NCI-H69 (cell line): ENCODE data around the gene P3H4.
"Not testable (repeated sequence)": the region's sequence is repeated elsewhere in the genome, so short reads cannot be mapped to it uniquely, and the experiment has no call there.

Source experiments
- DNase-seq: peaks from one replicate; lab custom pipeline; 2025; lab: John Stamatoyannopoulos, UW

P3H4 gene

GRCh38 chr17:41792845-41793783 lies 18.6 kb downstream of the P3H4 start:
- DNase-seq = peak; percentile 45

- DNase-seq = no peak
Measured at GRCh38 chr17:41787021-41787418, 24.7 kb downstream of the P3H4 start.

- peak; percentile 100 for DNase-seq
Measured at GRCh38 chr17:41786227-41787020, 25.3 kb downstream of the P3H4 start, which contains the start of gene JUP. TSS of gene JUP (minus strand) at chr17:41786711. CDS start at chr17:41771854, 14,857 bp downstream.

- peak; percentile 82 for DNase-seq
Measured at GRCh38 chr17:41785859-41786226, 25.9 kb downstream of the P3H4 start.

GRCh38 chr17:41785091-41785858 lies 26.5 kb downstream of the P3H4 start:
- DNase-seq = peak; percentile 34

GRCh38 chr17:41784207-41784744 lies 27.5 kb downstream of the P3H4 start:
- no peak for DNase-seq

GRCh38 chr17:41782142-41782541 lies 29.6 kb downstream of the P3H4 start:
- no peak for DNase-seq

GRCh38 chr17:41781404-41782110 lies 30.2 kb downstream of the P3H4 start:
- no peak for DNase-seq

- DNase-seq = no peak
Measured at GRCh38 chr17:41779954-41780353, 31.8 kb downstream of the P3H4 start.

GRCh38 chr17:41777574-41778188 lies 34.1 kb downstream of the P3H4 start:
- DNase-seq = peak; percentile 97

- DNase-seq = peak; percentile 67
Measured at GRCh38 chr17:41777157-41777573, 34.6 kb downstream of the P3H4 start.

- not testable (repeated sequence) for DNase-seq
Measured at GRCh38 chr17:41776262-41776900, 35.4 kb downstream of the P3H4 start.

GRCh38 chr17:41775394-41776226 lies 36.1 kb downstream of the P3H4 start:
- no peak for DNase-seq

- DNase-seq = peak; percentile 22
Measured at GRCh38 chr17:41773731-41774193, 38.0 kb downstream of the P3H4 start.

- DNase-seq = peak; percentile 64
Measured at GRCh38 chr17:41773190-41773588, 38.6 kb downstream of the P3H4 start.

GRCh38 chr17:41772586-41773189 lies 39.1 kb downstream of the P3H4 start:
- DNase-seq = no peak

GRCh38 chr17:41772218-41772585 lies 39.5 kb downstream of the P3H4 start:
- DNase-seq = no peak

GRCh38 chr17:41771389-41772206 lies 40.2 kb downstream of the P3H4 start:
- no peak for DNase-seq
